Mononuclear cell (primary cell): ENCODE measurements around the gene TPPP2. TPM values are rescaled to one million over a fixed set of nuclear protein-coding genes. Genes with fewer than 3 reads are reported as not detected.

Experiments
- H3K27me3 ChIP-seq: 2 replicates; pipeline ENCODE4 v1.6.0; 2011; ENCODE audit warnings: low read length, control low read depth; ENCODE audit not compliant: insufficient read depth
- H3K4me1 ChIP-seq: 2 replicates; pipeline ENCODE4 v1.5.1; 2011; ENCODE audit warnings: mild to moderate bottlenecking, low read length, control low read depth; ENCODE audit not compliant: insufficient read depth
- H3K4me3 ChIP-seq: 2 replicates; pipeline ENCODE4 v1.5.1; 2011; ENCODE audit warnings: mild to moderate bottlenecking, low read length, moderate library complexity
- H3K9me3 ChIP-seq: 2 replicates; pipeline ENCODE4 v1.5.1; 2011; ENCODE audit warnings: low read depth, mild to moderate bottlenecking, control low read depth, low read length
- total RNA-seq: library from RNA; depleted of rRNA; stranded (reverse); fragments of >200 nt; gene quantifications from one replicate; pipeline ENCODE4 v1.2.3, GENCODE V29; 2012

Gene TPPP2
- total RNA-seq, 1 donor: not detected

- H3K4me3 ChIP-seq: peak within 1 kb of the TSS; percentile 47
- no peaks in the 10 kb centered on the region for H3K9me3 ChIP-seq
- H3K4me1 ChIP-seq: peaks cover 21% of the 10 kb centered on the region
- H3K27me3 ChIP-seq: peaks cover 11% of the 10 kb centered on the region
Observed at GRCh38 chr14:21024585-21025370, 5.2 kb upstream of the TPPP2 start, which contains the start of gene NDRG2. Gene NDRG2, minus strand, starts transcription at chr14:21025061. Its CDS starts 1,746 bp downstream, at chr14:21023315.

- peaks cover 21% of the 10 kb centered on the region for H3K4me1 ChIP-seq
- no peaks in the 10 kb centered on the region for H3K9me3 ChIP-seq
- H3K4me3 ChIP-seq: peak overlapping the region; percentile 34
- H3K27me3 ChIP-seq: peaks cover 11% of the 10 kb centered on the region
Observed at GRCh38 chr14:21025371-21026273, 4.4 kb upstream of the TPPP2 start.

GRCh38 chr14:21026274-21026987 is 3.6 kb upstream of the TPPP2 start:
- Histone ChIP-seq H3K9me3 (no peaks in the 10 kb centered on the region), H3K4me1 (peaks cover 21% of the 10 kb centered on the region), H3K4me3 (no peak overlapping the region), H3K27me3 (peaks cover 11% of the 10 kb centered on the region)

DNA sequence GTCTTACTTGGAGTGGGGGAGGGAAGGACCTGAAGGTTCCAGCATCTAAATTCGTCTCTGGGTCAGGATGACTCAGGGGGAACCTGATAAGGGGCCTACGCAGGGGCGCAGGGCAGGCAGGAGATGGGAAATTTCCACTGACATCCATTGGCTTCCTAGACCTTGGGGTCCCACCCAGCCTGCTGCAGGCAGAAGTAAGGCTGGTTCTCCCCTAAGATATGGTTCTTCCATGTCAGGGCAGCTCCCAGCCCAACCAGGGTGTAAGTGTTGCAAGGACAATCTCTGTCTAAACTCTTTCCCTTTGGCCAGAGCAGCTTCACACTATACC is 3.1 kb upstream of the TPPP2 start:
- peaks cover 11% of the 10 kb centered on the region for H3K27me3 ChIP-seq
- H3K4me3 ChIP-seq: no peak overlapping the region
- H3K4me1 ChIP-seq: peaks cover 21% of the 10 kb centered on the region
- H3K9me3 ChIP-seq: no peaks in the 10 kb centered on the region

- H3K4me3 ChIP-seq: no peak overlapping the region
- H3K4me1 ChIP-seq: no peaks in the 10 kb centered on the region
- H3K9me3 ChIP-seq: no peaks in the 10 kb centered on the region
- H3K27me3 ChIP-seq: no peaks in the 10 kb centered on the region
Observed at GRCh38 chr14:21030531-21030930, 514 bp downstream of the TPPP2 start.

- no peaks in the 10 kb centered on the region for H3K27me3 ChIP-seq
- H3K4me3 ChIP-seq: no peak overlapping the region
- no peaks in the 10 kb centered on the region for H3K4me1 ChIP-seq
- H3K9me3 ChIP-seq: no peaks in the 10 kb centered on the region
Observed at GRCh38 chr14:21032326-21033132, 2.5 kb downstream of the TPPP2 start.

DNA sequence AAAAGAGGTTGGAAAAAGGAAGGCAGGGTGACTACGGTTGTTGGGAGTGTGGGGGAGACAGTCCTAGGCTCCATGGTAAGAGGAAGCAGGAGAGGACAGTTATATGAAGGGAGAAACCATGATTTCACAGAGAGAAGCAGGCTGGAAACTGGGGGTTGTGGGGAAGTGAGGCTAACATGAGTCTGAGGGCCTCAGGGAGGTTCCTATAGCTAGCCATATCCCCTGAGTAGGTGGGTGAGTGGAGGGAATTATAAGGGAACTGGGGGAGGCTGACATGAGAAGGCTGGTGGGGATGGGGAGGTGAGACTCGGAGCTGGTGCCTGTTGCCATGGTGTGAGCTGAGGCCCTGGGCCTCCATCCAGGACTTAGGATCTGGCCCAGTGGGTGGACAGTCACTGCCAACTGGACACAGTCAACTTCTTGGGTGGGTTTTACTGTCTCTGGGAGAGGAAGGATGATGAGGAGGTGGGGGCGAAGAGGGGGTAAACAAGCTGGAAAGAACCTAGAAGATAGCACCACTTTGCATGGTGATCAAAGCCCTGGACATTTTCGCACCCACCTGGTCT is 3.2 kb downstream of the TPPP2 start:
- Histone ChIP-seq H3K27me3 (no peaks in the 10 kb centered on the region), H3K9me3 (no peaks in the 10 kb centered on the region), H3K4me3 (no peak overlapping the region), H3K4me1 (no peaks in the 10 kb centered on the region)

DNA sequence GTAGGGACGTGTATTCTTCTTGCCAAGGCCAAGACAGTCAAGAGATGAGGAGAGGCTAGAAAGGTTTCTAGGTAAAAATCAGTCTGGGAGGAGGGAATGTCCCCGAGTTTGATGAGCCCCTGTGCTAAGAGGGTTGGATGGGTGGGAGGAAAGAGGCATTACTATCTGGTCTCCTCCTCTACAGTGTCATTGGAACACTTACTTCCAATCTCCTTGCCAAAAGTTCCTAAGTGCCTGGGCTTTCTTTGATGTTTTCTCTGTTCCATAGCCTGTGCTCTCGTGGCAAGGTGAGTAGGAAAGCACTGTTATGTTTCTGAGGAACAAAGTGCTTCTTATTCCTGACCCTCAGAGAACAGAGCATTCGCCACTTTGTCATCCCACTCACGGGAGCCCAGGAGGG is 4.7 kb downstream of the TPPP2 start, which contains the start of gene RNASE13:
Gene RNASE13 (minus strand): TSS at position 101 of the 400 bp plus-strand sequence. CDS start 519 bp downstream, outside the sequence.
- Histone ChIP-seq H3K4me3 (no peak within 1 kb of the TSS), H3K27me3 (no peaks in the 10 kb centered on the region), H3K4me1 (no peaks in the 10 kb centered on the region), H3K9me3 (no peaks in the 10 kb centered on the region)

- H3K4me3 ChIP-seq: no peak overlapping the region
- H3K4me1 ChIP-seq: no peaks in the 10 kb centered on the region
- no peaks in the 10 kb centered on the region for H3K9me3 ChIP-seq
- no peaks in the 10 kb centered on the region for H3K27me3 ChIP-seq
Observed at GRCh38 chr14:21036751-21037150, 6.7 kb downstream of the TPPP2 start.

- Histone ChIP-seq H3K9me3 (no peaks in the 10 kb centered on the region), H3K27me3 (no peaks in the 10 kb centered on the region), H3K4me3 (no peak overlapping the region), H3K4me1 (no peaks in the 10 kb centered on the region)
Observed at GRCh38 chr14:21037156-21037555, 7.1 kb downstream of the TPPP2 start.

- Histone ChIP-seq H3K9me3 (no peaks in the 10 kb centered on the region), H3K4me3 (no peak overlapping the region), H3K27me3 (no peaks in the 10 kb centered on the region), H3K4me1 (no peaks in the 10 kb centered on the region)
Observed at GRCh38 chr14:21038441-21039422, 8.7 kb downstream of the TPPP2 start.

- Histone ChIP-seq H3K27me3 (no peaks in the 10 kb centered on the region), H3K4me1 (no peaks in the 10 kb centered on the region), H3K9me3 (no peaks in the 10 kb centered on the region), H3K4me3 (no peak overlapping the region)
Observed at GRCh38 chr14:21039585-21040369, 9.8 kb downstream of the TPPP2 start.
